ENCODE results near the gene PRKAR1B. TPM values are rescaled to one million over a fixed set of nuclear protein-coding genes. Genes with fewer than 3 reads are reported as not detected.

Gene PRKAR1B
- total RNA-seq, 1 experiment from 2014 or later = 14.1 TPM

GRCh38 chr7:703049-703448, 24.0 kb downstream of the PRKAR1B start:
- Histone ChIP-seq H4K20me1 (ENCODE audit: insufficient read depth) (no peaks in the 10 kb centered on the region), H3K36me3 (ENCODE audit: control insufficient read depth in 1 of 2, insufficient read depth in 2 of 2, low read length in 2 of 2) (0 out of 4 replicates have a peak, but pooled peaks cover 0 to 3% of the 10 kb centered on the region in 2 experiments), H3K27ac (ENCODE audit: low read depth, low read length) (no peak overlapping the region), H3K79me2 (ENCODE audit: insufficient read depth, low read length) (no peaks in the 10 kb centered on the region), H3K4me1 (ENCODE audit: control insufficient read depth in 1 of 2, insufficient read depth in 2 of 2, low read length in 2 of 2) (no peaks in the 10 kb centered on the region), H3K9me3 (ENCODE audit: control insufficient read depth in 1 of 2, insufficient read depth in 1 of 2, low read depth in 1 of 2, low read length in 2 of 2) (peaks cover 0 to 5% of the 10 kb centered on the region in 2 experiments; a peak in 2 of 4 replicates), H3K4me2 (ENCODE audit: low read length) (no peak overlapping the region), H3K27me3 (ENCODE audit: insufficient read depth, low read length) (no peaks in the 10 kb centered on the region), H3K9ac (ENCODE audit: low read length) (no peak overlapping the region), H2AFZ (ENCODE audit: low read depth, low read length, poor library complexity, severe bottlenecking) (no peak overlapping the region), H3K4me3 (replicated peaks in 1 of 2; ENCODE audit: low read depth in 1 of 2, low read length in 2 of 2) (no peak overlapping the region), H3K9me2 (ENCODE audit: insufficient read depth) (no peaks in the 10 kb centered on the region)
- POLR2A ChIA-PET = no interaction called here
- intact Hi-C loops (cut with micrococcal nuclease) = no loop called here
- ATAC-seq (no peak), DNase-seq (ENCODE audit: low read depth, low spot score) (no peak)
- no TSS peak for BruUV-seq (replicated peaks)
- TF ChIP-seq, protein P1, sequence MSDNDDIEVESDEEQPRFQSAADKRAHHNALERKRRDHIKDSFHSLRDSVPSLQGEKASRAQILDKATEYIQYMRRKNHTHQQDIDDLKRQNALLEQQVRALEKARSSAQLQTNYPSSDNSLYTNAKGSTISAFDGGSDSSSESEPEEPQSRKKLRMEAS (IDR thresholded peaks at IDR 0.05) = no peak
- TF ChIP-seq RAD21 (IDR thresholded peaks at IDR 0.05; ENCODE audit: low read depth) (no peak), EGR1 (IDR thresholded peaks at IDR 0.05; ENCODE audit: low read depth) (no peak), FOSL1 (IDR thresholded peaks at IDR 0.05; ENCODE audit: low read depth) (no peak), TCF7L2 (IDR thresholded peaks at IDR 0.05; ENCODE audit: borderline replicate concordance, extremely low read depth, insufficient read depth, insufficient read length) (no peak), POLR2AphosphoS5 (IDR thresholded peaks at IDR 0.05; ENCODE audit: low read depth, low read length) (no peak), POLR2A (IDR thresholded peaks at IDR 0.05; ENCODE audit: borderline replicate concordance, extremely low read depth, insufficient read depth, insufficient read length) (no peak)
- CTCF ChIA-PET = no interaction called here
- RAD21 ChIA-PET (ENCODE audit: low non-redundant PET in 1 of 2, low total read pairs in 2 of 2, uncharacterized antibody in 2 of 2, unreplicated experiment in 2 of 2) = no interaction called here

- ChIA-PET POLR2A (no interaction called here), RAD21 (ENCODE audit: low non-redundant PET in 1 of 2, low total read pairs in 2 of 2, uncharacterized antibody in 2 of 2, unreplicated experiment in 2 of 2) (no interaction called here), CTCF (no interaction called here)
- Histone ChIP-seq H3K4me3 (replicated peaks in 1 of 2; ENCODE audit: low read depth in 1 of 2, low read length in 2 of 2) (no peak overlapping the region), H3K9me2 (ENCODE audit: insufficient read depth) (no peaks in the 10 kb centered on the region), H4K20me1 (ENCODE audit: insufficient read depth) (no peaks in the 10 kb centered on the region), H3K4me2 (ENCODE audit: low read length) (no peak overlapping the region), H3K4me1 (ENCODE audit: control insufficient read depth in 1 of 2, insufficient read depth in 2 of 2, low read length in 2 of 2) (no peaks in the 10 kb centered on the region), H3K9me3 (ENCODE audit: control insufficient read depth in 1 of 2, insufficient read depth in 1 of 2, low read depth in 1 of 2, low read length in 2 of 2) (peaks cover 0 to 5% of the 10 kb centered on the region in 2 experiments; a peak in 2 of 4 replicates), H2AFZ (ENCODE audit: low read depth, low read length, poor library complexity, severe bottlenecking) (no peak overlapping the region), H3K9ac (ENCODE audit: low read length) (no peak overlapping the region), H3K79me2 (ENCODE audit: insufficient read depth, low read length) (no peaks in the 10 kb centered on the region), H3K27ac (ENCODE audit: low read depth, low read length) (no peak overlapping the region), H3K36me3 (ENCODE audit: control insufficient read depth in 1 of 2, insufficient read depth in 2 of 2, low read length in 2 of 2) (0 out of 4 replicates have a peak, but pooled peaks cover 0 to 3% of the 10 kb centered on the region in 2 experiments), H3K27me3 (ENCODE audit: insufficient read depth, low read length) (no peaks in the 10 kb centered on the region)
- DNase-seq (ENCODE audit: low read depth, low spot score) = no peak
- BruUV-seq (replicated peaks) = no TSS peak
- ATAC-seq = no peak
- intact Hi-C loops (cut with micrococcal nuclease) = no loop called here
- no peak for TF ChIP-seq ZBTB33 (IDR thresholded peaks at IDR 0.05; ENCODE audit: extremely low read depth, insufficient replicate concordance, low read length)
- TF ChIP-seq EGR1 (IDR thresholded peaks at IDR 0.05; ENCODE audit: low read depth) = no peak
- TF ChIP-seq CBX3 (IDR thresholded peaks at IDR 0.05; ENCODE audit: low read depth) = no peak
- no peak for TF ChIP-seq REST (IDR thresholded peaks at IDR 0.05; ENCODE audit: low read depth)
- no peak for TF ChIP-seq TCF7L2 (IDR thresholded peaks at IDR 0.05; ENCODE audit: borderline replicate concordance, extremely low read depth, insufficient read depth, insufficient read length)
- TF ChIP-seq SIN3A (IDR thresholded peaks at IDR 0.05; ENCODE audit: low read depth) = no peak
- no peak for TF ChIP-seq EZH2 (IDR thresholded peaks at IDR 0.05)
- TF ChIP-seq YY1 (IDR thresholded peaks at IDR 0.05; ENCODE audit: extremely low read depth, insufficient replicate concordance, low read depth, low read length) = no peak
- no peak for TF ChIP-seq SRF (IDR thresholded peaks at IDR 0.05; ENCODE audit: low read depth)
- TF ChIP-seq ZFX (IDR thresholded peaks at IDR 0.05) = no peak
Measured at GRCh38 chr7:701086-701671, 25.9 kb downstream of the PRKAR1B start.

Data from HCT116 (cell line).